K562 (cell line): ENCODE data around the gene SEPTIN1. TPM values are rescaled to one million over a fixed set of nuclear protein-coding genes. Genes with fewer than 3 reads are reported as not detected.
A peak's percentile ranks its signal among the peaks of the same experiment; 100 is the strongest.

ENCODE experiments used
- ATAC-seq: fragments of 200-7000 bp; cut with Tn5 transposase; 3 replicates; pipeline ENCODE4 v1.9.1; 2020; ENCODE audit warnings: moderate library complexity
- BruUV-seq: library from RNA; stranded (reverse); fragments of 400-500 nt; replicated peaks from 2 replicates; lab custom pipeline; 2021; lab: Mats Ljungman, UMichigan
- CTCF ChIA-PET: fragments of 300-600 bp; formaldehyde crosslinking; extraction: SDS; loops from one replicate; lab custom pipeline; 2021; ENCODE audit warnings: low intra/inter-chr PET ratio; lab: Yijun Ruan, JAX
- POLR2A ChIA-PET: fragments of 300-600, 350-650 bp; sonication (Branson Sonifier 250); formaldehyde crosslinking; extraction: SDS; loops from one replicate; lab custom pipeline; 2021; ENCODE audit warnings: antibody characterized with exemption, inconsistent platforms; lab: Yijun Ruan, JAX
- DNase-seq, 4 experiments: peaks; one replicate each; pipeline versions ENCODE4 v3.0.0 to v3.0.0-alpha.2; 2011 to 2018; ENCODE audit warnings: low spot score in 3 of 4, mixed read lengths in 3 of 4; ENCODE audit errors: extremely low read depth in 1 of 4
- FAIRE-seq: peaks from 2 replicates; lab custom pipeline; 2011; peaks lifted over from hg19 to GRCh38; lab: Jason Lieb, UNC
- H2AFZ ChIP-seq: 2 replicates; pipeline ENCODE4 v1.6.0; 2011; ENCODE audit warnings: low read depth, low read length, control low read depth, inconsistent platforms
- H3K27ac ChIP-seq: fragments of 200-600 bp; 3 replicates; pipeline ENCODE4 v1.8.0; 2011; ENCODE audit warnings: low read depth, mild to moderate bottlenecking, control low read depth, inconsistent platforms, low read length, moderate library complexity, mixed read lengths; ENCODE audit errors: extremely low read depth
- H3K27me3 ChIP-seq, 2 experiments: fragments of 300-600 bp in 1 of 2; 2 replicates in 1 of 2; 3 replicates in 1 of 2; pipeline versions ENCODE4 v1.6.0 to v1.8.0; 2011; ENCODE audit warnings: inconsistent platforms in 2 of 2, low read length in 2 of 2, mild to moderate bottlenecking in 1 of 2, mixed read lengths in 1 of 2, moderate library complexity in 1 of 2; ENCODE audit not compliant: control insufficient read depth in 2 of 2, insufficient read depth in 2 of 2
- H3K36me3 ChIP-seq: fragments of 300-600 bp; 3 replicates; pipeline ENCODE4 v1.8.0; 2011; ENCODE audit warnings: mild to moderate bottlenecking, low read length, inconsistent platforms; ENCODE audit not compliant: control insufficient read depth, insufficient read depth
- H3K4me1 ChIP-seq, 2 experiments: fragments of 200-600 bp in 1 of 2; replicated peaks in 1 of 2; 2 replicates in 1 of 2; 3 replicates in 1 of 2; pipeline versions ENCODE4 v1.5.1 to v1.8.0; 2011; ENCODE audit warnings: inconsistent platforms in 2 of 2, low read length in 2 of 2, mild to moderate bottlenecking in 1 of 2, mixed read lengths in 1 of 2, moderate library complexity in 1 of 2; ENCODE audit not compliant: control insufficient read depth in 2 of 2, insufficient read depth in 2 of 2
- H3K4me2 ChIP-seq: 2 replicates; pipeline ENCODE4 v1.6.1; 2011; ENCODE audit warnings: low read length, control low read depth, inconsistent platforms, mixed read lengths; ENCODE audit not compliant: insufficient read depth
- H3K4me3 ChIP-seq: fragments of 200-600 bp; sonication (generic), shearing (Covaris generic); 2 replicates; pipeline ENCODE4 v1.5.1; 2016; ENCODE audit warnings: control low read depth, inconsistent platforms
- H3K79me2 ChIP-seq: fragments of 200-600 bp; 3 replicates; pipeline ENCODE4 v1.8.0; 2011; ENCODE audit warnings: low read length, inconsistent platforms; ENCODE audit not compliant: control insufficient read depth, insufficient read depth
- H3K9ac ChIP-seq, 2 experiments: 2 replicates each; pipeline versions ENCODE4 v1.6.0 to v1.6.1; 2011; ENCODE audit warnings: low read depth in 2 of 2, low read length in 2 of 2, control low read depth in 1 of 2, inconsistent platforms in 1 of 2, mild to moderate bottlenecking in 1 of 2, mixed read lengths in 1 of 2; ENCODE audit not compliant: insufficient read depth in 1 of 2
- H3K9me1 ChIP-seq: one replicate; pipeline ENCODE4 v1.6.0; 2011; ENCODE audit warnings: inconsistent platforms, mild to moderate bottlenecking, low read length, moderate library complexity; ENCODE audit not compliant: control insufficient read depth, insufficient read depth
- H3K9me3 ChIP-seq: replicated peaks from 2 replicates; pipeline ENCODE4 v1.5.1; 2011; ENCODE audit warnings: low read depth, low read length, inconsistent platforms; ENCODE audit not compliant: control insufficient read depth, insufficient read depth
- H4K20me1 ChIP-seq: replicated peaks from 2 replicates; pipeline ENCODE4 v1.6.1; 2011; ENCODE audit warnings: low read length, inconsistent platforms, mixed read lengths; ENCODE audit not compliant: control insufficient read depth, insufficient read depth
- CREM ChIP-seq: IDR thresholded peaks from 2 replicates; pipeline ENCODE4 v1.6.1; 2014; ENCODE audit warnings: antibody characterized with exemption, low read depth
- EHMT2 ChIP-seq: fragments of 450-650 bp; IDR thresholded peaks from 2 replicates; pipeline ENCODE4 v1.6.1; 2018; ENCODE audit warnings: antibody characterized with exemption
- ERF ChIP-seq: fragments of 450-650 bp; formaldehyde crosslinking; IDR thresholded peaks from 2 replicates; pipeline ENCODE4 v1.4.0; 2020; ENCODE audit warnings: mild to moderate bottlenecking, mixed read lengths
- POLR2G ChIP-seq: fragments of 200-400 bp; formaldehyde crosslinking; IDR thresholded peaks from 2 replicates; pipeline ENCODE4 v1.6.1; 2017; ENCODE audit warnings: low read depth, mild to moderate bottlenecking, antibody characterized with exemption, low read length, moderate library complexity
- RBFOX2 ChIP-seq: fragments of 200-400 bp; formaldehyde crosslinking; IDR thresholded peaks from 2 replicates; pipeline ENCODE4 v1.6.1; 2017; ENCODE audit warnings: low read depth, mild to moderate bottlenecking, low read length, moderate library complexity
- RBM25 ChIP-seq: fragments of 200-400 bp; formaldehyde crosslinking; IDR thresholded peaks from 2 replicates; pipeline ENCODE4 v1.6.1; 2018; ENCODE audit warnings: low read length, low read depth, moderate library complexity; ENCODE audit not compliant: severe bottlenecking
- ZFP1 ChIP-seq: fragments of 450-650 bp; formaldehyde crosslinking; IDR thresholded peaks from 2 replicates; pipeline ENCODE4 v1.4.0; 2020; ENCODE audit warnings: mild to moderate bottlenecking, mixed read lengths
- ZKSCAN8 ChIP-seq: fragments of 200-800 bp; sonication (Bioruptor generic); IDR thresholded peaks from 2 replicates; pipeline ENCODE4 v1.6.1; 2016; ENCODE audit warnings: missing genetic modification characterization, missing compliant biosample characterization
- ZNF584 ChIP-seq: fragments of 200-800 bp; sonication (Bioruptor generic); IDR thresholded peaks from 2 replicates; pipeline ENCODE4 v1.6.1; 2016; ENCODE audit warnings: low read depth, mild to moderate bottlenecking, missing genetic modification characterization, missing compliant biosample characterization
- WGBS: fragments of 100-300 bp; shearing (Covaris generic); methylation state at CpG from one replicate; pipeline ENCODE4 v1.1.6; 2016; ENCODE audit warnings: low coverage, mixed read lengths; ENCODE audit not compliant: insufficient coverage; ENCODE audit errors: missing lambda C conversion rate; 5-methylcytosine and 5-hydroxymethylcytosine counted together
- in situ Hi-C: fragments of 300-500 bp; cut with MboI; formaldehyde crosslinking; loops from 4 replicates; pipeline ENCODE4 v1.15.0; 2018; ENCODE audit warnings: inconsistent platforms, mixed read lengths
- intact Hi-C: fragments of 100-400 bp; cut with micrococcal nuclease; formaldehyde crosslinking; loops from 2 replicates; pipeline ENCODE4 v1.14.2; 2022
- polyA plus RNA-seq, 8 experiments: library from polyadenylated mRNA; depleted of rRNA in 4 of 8; stranded (reverse) in 5 of 8; unstranded in 3 of 8; fragments of >200 nt; fragmentation: Nextera tagmentation in 2 of 8; fragmentation: Illumina TruSeq in 1 of 8; extraction: Ambion mirVana in 2 of 8; extraction: Trizol in 1 of 8; gene quantifications; 2 replicates each; pipeline versions ENCODE4 v1.2.1 to v1.2.3, GENCODE V29; 2011 to 2014; ENCODE audit warnings: inconsistent platforms in 1 of 8, missing spikeins in 1 of 8
- total RNA-seq, 7 experiments: library from RNA; depleted of rRNA in 6 of 7; stranded (reverse); fragments of >200 nt in 6 of 7; fragmentation: Illumina TruSeq in 2 of 7; extraction: Trizol in 2 of 7; gene quantifications; 2 replicates each; pipeline versions ENCODE4 v1.2.1 to v1.2.3, GENCODE V29; 2011 to 2021; ENCODE audit warnings: low replicate concordance in 1 of 7
- TF ChIP-seq, protein P1 (sequence below): sonication (generic); formaldehyde crosslinking; IDR thresholded peaks from 2 replicates; pipeline ENCODE4 v1.8.1; 2023; ENCODE audit warnings: mild to moderate bottlenecking, missing genetic modification reagents

Gene SEPTIN1
- total and polyA plus RNA-seq, 9 of the 15 experiments (the other 6 are each of a cell fraction or from before 2014, with no cell fraction given) = 0.23 to 5.6 (median 1.7) TPM; not detected in 1

GRCh38 chr16:30417529-30418349, 35.4 kb upstream of the SEPTIN1 start:
- no peak for FAIRE-seq
- peak; percentile 75; the same call in 1 of the 2 replicates for TF ChIP-seq ZKSCAN8 (CRISPR knock-in tag)
- no peak for TF ChIP-seq ZNF584 (CRISPR knock-in tag)
- TF ChIP-seq CREM = no peak
- no peak for TF ChIP-seq ZFP1
- peak; percentile 42 for TF ChIP-seq RBM25
- TF ChIP-seq EHMT2 = no peak
- TF ChIP-seq ERF (CRISPR knock-in tag) = no peak
- TF ChIP-seq, protein P1, sequence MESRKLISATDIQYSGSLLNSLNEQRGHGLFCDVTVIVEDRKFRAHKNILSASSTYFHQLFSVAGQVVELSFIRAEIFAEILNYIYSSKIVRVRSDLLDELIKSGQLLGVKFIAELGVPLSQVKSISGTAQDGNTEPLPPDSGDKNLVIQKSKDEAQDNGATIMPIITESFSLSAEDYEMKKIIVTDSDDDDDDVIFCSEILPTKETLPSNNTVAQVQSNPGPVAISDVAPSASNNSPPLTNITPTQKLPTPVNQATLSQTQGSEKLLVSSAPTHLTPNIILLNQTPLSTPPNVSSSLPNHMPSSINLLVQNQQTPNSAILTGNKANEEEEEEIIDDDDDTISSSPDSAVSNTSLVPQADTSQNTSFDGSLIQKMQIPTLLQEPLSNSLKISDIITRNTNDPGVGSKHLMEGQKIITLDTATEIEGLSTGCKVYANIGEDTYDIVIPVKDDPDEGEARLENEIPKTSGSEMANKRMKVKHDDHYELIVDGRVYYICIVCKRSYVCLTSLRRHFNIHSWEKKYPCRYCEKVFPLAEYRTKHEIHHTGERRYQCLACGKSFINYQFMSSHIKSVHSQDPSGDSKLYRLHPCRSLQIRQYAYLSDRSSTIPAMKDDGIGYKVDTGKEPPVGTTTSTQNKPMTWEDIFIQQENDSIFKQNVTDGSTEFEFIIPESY (CRISPR knock-in tag) = peak; percentile 92
- TF ChIP-seq POLR2G = peak; percentile 70
- TF ChIP-seq RBFOX2 = peak; percentile 57

More at GRCh38 chr16:30417529-30418349, 35.4 kb upstream of the SEPTIN1 start:
- 97% methylated on average over 25 of the region's 140 CpGs for WGBS
- Histone ChIP-seq H3K9me1 (no peaks in the 10 kb centered on the region), H3K9ac (no peak overlapping the region), H3K79me2 (peaks cover 17% of the 10 kb centered on the region; the same call in 2 of the 3 replicates), H3K27me3 (no peaks in the 10 kb centered on the region), H3K4me3 (no peak overlapping the region), H2AFZ (no peak overlapping the region), H3K4me2 (no peak overlapping the region), H4K20me1 (no peaks in the 10 kb centered on the region), H3K4me1 (no peaks in the 10 kb centered on the region), H3K9me3 (no peaks in the 10 kb centered on the region), H3K27ac (no peak overlapping the region), H3K36me3 (peaks cover 73% of the 10 kb centered on the region)
- in situ Hi-C loops (no loop called here), intact Hi-C loops (no loop called here)
- no peak for ATAC-seq
- peak in 1 of 4 experiments; percentile 30 for DNase-seq
- ChIA-PET CTCF (interaction anchor here (0.5 kb wide), 1 partner anchor 273 kb away, joined by 4 read pairs; no protein-coding TSS in a partner anchor), POLR2A (interaction anchor here (0.7 kb wide), 1 partner anchor 9 kb away, joined by 3 read pairs; no protein-coding TSS in a partner anchor)
- BruUV-seq = no TSS peak
